ENCODE data around the gene MACROH2A2. TPM values are rescaled to one million over a fixed set of nuclear protein-coding genes. Genes with fewer than 3 reads are reported as not detected.
A peak's percentile ranks its signal among the peaks of the same experiment; 100 is the strongest.

Gene MACROH2A2
- total and polyA plus RNA-seq, 2 of the 13 experiments (the other 11 are each of a cell fraction or from before 2014, with no cell fraction given) = 9.8 to 43.1 TPM

- TF ChIP-seq GLMP (CRISPR knock-in tag; IDR thresholded peaks at IDR 0.05; ENCODE audit: borderline replicate concordance) (no peak), ATAD3A (CRISPR knock-in tag; IDR thresholded peaks at IDR 0.05) (no peak), ZNF17 (CRISPR knock-in tag; IDR thresholded peaks at IDR 0.05) (no peak), ZNF136 (CRISPR knock-in tag; IDR thresholded peaks at IDR 0.05; ENCODE audit: low read depth) (0 out of 2 replicates have a peak, but pooled peaks have one; percentile 48), SOX6 (IDR thresholded peaks at IDR 0.05) (no peak), SOX6 (CRISPR knock-in tag; IDR thresholded peaks at IDR 0.05) (peak; percentile 75), SAP130 (CRISPR knock-in tag; IDR thresholded peaks at IDR 0.05; ENCODE audit: low read depth) (peak; percentile 81), ZNF772 (CRISPR knock-in tag; IDR thresholded peaks at IDR 0.05) (no peak), PHB2 (IDR thresholded peaks at IDR 0.05; ENCODE audit: partially characterized antibody) (no peak), GPBP1L1 (CRISPR knock-in tag; IDR thresholded peaks at IDR 0.05) (no peak), TCF7L2 (IDR thresholded peaks at IDR 0.05; ENCODE audit: low read depth, low read length) (no peak), ZNF224 (CRISPR knock-in tag; IDR thresholded peaks at IDR 0.05) (peak; percentile 78; the same call in 1 of the 2 replicates), ELK4 (CRISPR knock-in tag; IDR thresholded peaks at IDR 0.05; ENCODE audit: borderline replicate concordance) (no peak), MEIS1 (CRISPR knock-in tag; IDR thresholded peaks at IDR 0.05; ENCODE audit: borderline replicate concordance) (peak; percentile 57; the same call in 1 of the 2 replicates), TOE1 (CRISPR knock-in tag; IDR thresholded peaks at IDR 0.05) (no peak), CENPT (CRISPR knock-in tag; IDR thresholded peaks at IDR 0.05; ENCODE audit: low read depth) (no peak), HHEX (CRISPR knock-in tag; IDR thresholded peaks at IDR 0.05) (no peak), STAT6 (CRISPR knock-in tag; IDR thresholded peaks at IDR 0.05; ENCODE audit: borderline replicate concordance) (no peak), THAP9 (CRISPR knock-in tag; IDR thresholded peaks at IDR 0.05; ENCODE audit: borderline replicate concordance) (peak; percentile 42; the same call in 1 of the 2 replicates)
Measured at GRCh38 chr10:70146489-70147258, 94.0 kb downstream of the MACROH2A2 start, which contains the start of gene TYSND1 (continued).
